Caco-2 (cell line): ENCODE results near the gene NOVA2. TPM values are rescaled to one million over a fixed set of nuclear protein-coding genes. Genes with fewer than 3 reads are reported as not detected.

Source experiments
- BruUV-seq: library from RNA; stranded (reverse); fragments of 400-500 nt; replicated peaks from 2 replicates; lab custom pipeline; 2021; lab: Mats Ljungman, UMichigan
- CTCF ChIA-PET: fragments of 300-600 bp; sonication (Branson Sonifier 250); formaldehyde crosslinking; loops from one replicate; lab custom pipeline; 2022; ENCODE audit warnings: antibody characterized with exemption; lab: Charles Lee
- POLR2A ChIA-PET: fragments of 300-600 bp; sonication (Branson Sonifier 250); formaldehyde crosslinking; loops from one replicate; lab custom pipeline; 2022; ENCODE audit warnings: antibody characterized with exemption; lab: Charles Lee
- DNase-seq, 2 experiments: peaks; one replicate each; pipeline versions ENCODE4 v3.0.0 to v3.0.0-alpha.2; 2020 to 2022
- H3K27me3 ChIP-seq: replicated peaks from 2 replicates; pipeline ENCODE4 v1.6.0; 2011; ENCODE audit warnings: low read length; ENCODE audit not compliant: control insufficient read depth, insufficient read depth
- H3K36me3 ChIP-seq: 2 replicates; pipeline ENCODE4 v1.5.1; 2011; ENCODE audit warnings: low read length; ENCODE audit not compliant: control insufficient read depth, insufficient read depth
- H3K4me1 ChIP-seq: fragments of 250-450 bp; sonication (Bioruptor Pico); 2 replicates; pipeline ENCODE4 v1.5.1; 2020; ENCODE audit warnings: mild to moderate bottlenecking
- H3K4me3 ChIP-seq: 2 replicates; pipeline ENCODE4 v1.5.1; 2011; ENCODE audit warnings: low read depth, mild to moderate bottlenecking, control low read depth, low read length
- H3K9me3 ChIP-seq: fragments of 250-450 bp; sonication (Bioruptor Pico); 2 replicates; pipeline ENCODE4 v1.5.1; 2020; ENCODE audit warnings: mild to moderate bottlenecking, moderate library complexity
- H3K27ac Mint-ChIP-seq: one replicate; pipeline ENCODE4 v1.8.0; 2022; ENCODE audit warnings: mixed read lengths; ENCODE audit not compliant: unreplicated experiment
- H3K27me3 Mint-ChIP-seq: one replicate; pipeline ENCODE4 v1.8.0; 2022; ENCODE audit warnings: mixed read lengths; ENCODE audit not compliant: insufficient read depth, unreplicated experiment
- H3K36me3 Mint-ChIP-seq: one replicate; pipeline ENCODE4 v1.8.0; 2022; ENCODE audit warnings: mild to moderate bottlenecking, mixed read lengths; ENCODE audit not compliant: insufficient read depth, unreplicated experiment
- H3K4me1 Mint-ChIP-seq: one replicate; pipeline ENCODE4 v1.8.0; 2022; ENCODE audit warnings: low read depth, mixed read lengths; ENCODE audit not compliant: unreplicated experiment
- H3K4me3 Mint-ChIP-seq: one replicate; pipeline ENCODE4 v1.8.0; 2022; ENCODE audit warnings: mild to moderate bottlenecking, moderate library complexity, mixed read lengths; ENCODE audit not compliant: unreplicated experiment
- H3K9me3 Mint-ChIP-seq: one replicate; pipeline ENCODE4 v1.8.0; 2022; ENCODE audit warnings: mixed read lengths; ENCODE audit not compliant: unreplicated experiment
- CTCF ChIP-seq, 2 experiments: fragments of 200-600 bp in 1 of 2; IDR thresholded peaks; 1 replicate in 1 of 2; 2 replicates in 1 of 2; pipeline versions ENCODE4 v1.5.1 to v1.8.0; 2011 to 2022; ENCODE audit warnings: antibody characterized with exemption in 1 of 2, control low read depth in 1 of 2, inconsistent platforms in 1 of 2, low read depth in 1 of 2, low read length in 1 of 2, mild to moderate bottlenecking in 1 of 2, moderate library complexity in 1 of 2; ENCODE audit not compliant: insufficient read depth in 1 of 2, severe bottlenecking in 1 of 2, unreplicated experiment in 1 of 2
- intact Hi-C: fragments of 100-400 bp; cut with micrococcal nuclease; formaldehyde crosslinking; loops from one replicate; pipeline ENCODE4 v1.10.0; 2022; ENCODE audit not compliant: unreplicated experiment
- total RNA-seq: library from RNA; stranded (reverse); gene quantifications from 2 replicates; pipeline ENCODE4 v1.2.3, GENCODE V29; 2022

NOVA2 gene
- total RNA-seq, 1 experiment from 2014 or later: 0.05 TPM

GRCh38 chr19:45901432-45901911, 72.2 kb downstream of the NOVA2 start:
- intact Hi-C loops: no loop called here
- CTCF ChIA-PET: interaction anchor here (0.5 to 3.4 kb wide), 7 partner anchors 14 to 132 kb away, joined by 3 to 18 read pairs (median 7); partner anchors contain the start of genes IRF2BP1, SIX5 and SYMPK

DNA sequence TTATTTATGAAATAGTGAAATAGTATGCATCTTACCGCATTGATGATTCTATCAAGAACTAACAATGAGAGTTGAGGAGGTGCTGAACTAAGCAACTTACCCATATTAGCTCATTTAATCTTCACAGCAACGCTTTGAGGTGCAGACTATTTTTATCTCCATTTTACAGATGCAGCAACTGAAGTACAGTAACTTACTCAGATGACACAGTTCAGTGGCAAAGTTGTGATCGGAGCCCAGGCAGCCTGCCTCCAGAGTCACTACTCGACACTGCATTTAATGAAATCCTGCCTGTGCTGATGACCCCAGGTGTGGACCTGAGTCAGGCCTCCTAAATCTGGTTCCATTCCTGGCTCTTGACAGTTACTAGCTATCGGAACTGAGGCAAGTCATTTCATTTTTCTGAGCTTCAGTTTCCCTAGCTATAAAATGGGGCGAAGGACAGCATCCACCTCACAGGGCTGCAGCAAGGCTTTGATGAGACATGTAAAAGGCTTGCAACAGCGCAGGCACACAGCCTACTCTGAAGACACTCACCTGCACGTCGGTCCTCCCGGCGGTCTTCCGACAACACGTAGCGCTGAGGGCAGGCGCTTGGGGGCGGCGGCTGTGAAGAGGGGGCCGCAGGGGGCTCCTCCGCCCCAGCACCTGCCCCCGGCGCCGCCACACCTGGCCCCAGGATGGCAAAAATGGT, 72.8 kb downstream of the NOVA2 start:
- Mint-ChIP-seq H3K36me3 (peaks cover 46% of the 10 kb centered on the region), H3K27me3 (no peaks in the 10 kb centered on the region), H3K4me1 (no peaks in the 10 kb centered on the region), H3K4me3 (peak overlapping the region; percentile 80), H3K27ac (no peak overlapping the region), H3K9me3 (no peaks in the 10 kb centered on the region)
- ChIA-PET CTCF (interaction anchor here (0.5 to 3.4 kb wide), 4 partner anchors 13 to 84 kb away, joined by 3 to 18 read pairs (median 6); partner anchors contain the start of gene SYMPK), POLR2A (interaction anchor here (2.9 kb wide), 1 partner anchor 37 kb away, joined by 19 read pairs; the partner anchor contains the start of gene FOXA3)
- peaks cover 3% of the 10 kb centered on the region; the same call in 1 of the 2 replicates for H3K36me3 ChIP-seq
- H3K9me3 ChIP-seq: no peaks in the 10 kb centered on the region
- no TSS peak for BruUV-seq
- TF ChIP-seq CTCF (IDR thresholded peaks at IDR 0.05; ENCODE audit: insufficient read depth in 1 of 2, low read depth in 1 of 2, low read length in 1 of 2, severe bottlenecking in 1 of 2, unreplicated experiment in 1 of 2): no peak
- no peak for DNase-seq
- peaks cover 5% of the 10 kb centered on the region for H3K4me1 ChIP-seq
- peak overlapping the region; percentile 92 for H3K4me3 ChIP-seq
- no peaks in the 10 kb centered on the region for H3K27me3 ChIP-seq
- intact Hi-C loops: no loop called here

More at GRCh38 chr19:45901432-45901911, 72.2 kb downstream of the NOVA2 start:
- Mint-ChIP-seq H3K4me3 (peak overlapping the region; percentile 80), H3K4me1 (no peaks in the 10 kb centered on the region), H3K9me3 (no peaks in the 10 kb centered on the region), H3K36me3 (peaks cover 46% of the 10 kb centered on the region), H3K27me3 (no peaks in the 10 kb centered on the region), H3K27ac (no peak overlapping the region)
- Histone ChIP-seq H3K4me1 (peaks cover 5% of the 10 kb centered on the region), H3K9me3 (no peaks in the 10 kb centered on the region), H3K36me3 (peaks cover 3% of the 10 kb centered on the region; the same call in 1 of the 2 replicates), H3K4me3 (peak overlapping the region; percentile 92), H3K27me3 (no peaks in the 10 kb centered on the region)
- BruUV-seq: no TSS peak
- POLR2A ChIA-PET: interaction anchor here (2.9 kb wide), 1 partner anchor 38 kb away, joined by 19 read pairs; the partner anchor contains the start of gene FOXA3
- TF ChIP-seq CTCF (IDR thresholded peaks at IDR 0.05; ENCODE audit: insufficient read depth in 1 of 2, low read depth in 1 of 2, low read length in 1 of 2, severe bottlenecking in 1 of 2, unreplicated experiment in 1 of 2): no peak
- peak in 1 of 2 experiments; percentile 46 for DNase-seq

- no peak overlapping the region for H3K4me3 Mint-ChIP-seq
- peaks cover 3% of the 10 kb centered on the region; the same call in 1 of the 2 replicates for H3K36me3 ChIP-seq
- POLR2A ChIA-PET: no interaction called here
Measured at GRCh38 chr19:45899919-45900589, 73.6 kb downstream of the NOVA2 start.

More at GRCh38 chr19:45899919-45900589, 73.6 kb downstream of the NOVA2 start:
- Mint-ChIP-seq H3K9me3 (no peaks in the 10 kb centered on the region), H3K4me1 (peaks cover 7% of the 10 kb centered on the region), H3K36me3 (peaks cover 53% of the 10 kb centered on the region), H3K27me3 (no peaks in the 10 kb centered on the region), H3K27ac (no peak overlapping the region)
- Histone ChIP-seq H3K4me1 (peaks cover 5% of the 10 kb centered on the region), H3K27me3 (no peaks in the 10 kb centered on the region), H3K4me3 (no peak overlapping the region), H3K9me3 (no peaks in the 10 kb centered on the region)
- TF ChIP-seq CTCF (IDR thresholded peaks at IDR 0.05; ENCODE audit: insufficient read depth in 1 of 2, low read depth in 1 of 2, low read length in 1 of 2, severe bottlenecking in 1 of 2, unreplicated experiment in 1 of 2): no peak
- CTCF ChIA-PET: no interaction called here
- TSS peak; percentile 45 for BruUV-seq
- no peak for DNase-seq
- intact Hi-C loops: no loop called here
